Measurements from ENCODE around the gene CKAP5. TPM values are rescaled to one million over a fixed set of nuclear protein-coding genes. Genes with fewer than 3 reads are reported as not detected.

Gene CKAP5
- total RNA-seq, 1 donor from 2014 or later, result 78.8 TPM

DNA sequence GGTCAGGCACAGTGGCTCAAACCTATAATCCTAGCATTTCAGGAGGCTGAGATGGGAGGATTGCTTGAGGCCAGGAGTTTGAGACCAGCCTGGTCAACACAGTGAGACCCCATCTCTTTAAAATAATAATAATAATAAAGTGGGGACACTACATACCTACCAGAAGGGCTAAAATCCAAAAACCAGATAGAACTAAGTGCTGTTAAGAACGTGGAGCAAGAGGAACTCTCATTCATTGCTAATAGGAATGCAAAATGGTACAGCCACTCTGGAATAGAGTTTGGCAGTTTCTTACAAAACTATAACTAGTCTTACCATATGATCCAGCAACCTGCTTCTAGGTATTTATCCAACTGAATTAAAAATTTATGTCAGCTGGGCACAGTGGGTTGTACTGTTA, 9.6 kb downstream of the CKAP5 start:
- Histone ChIP-seq H3K4me3 (no peak overlapping the region), H3K9me3 (replicated peaks) (no peaks in the 10 kb centered on the region), H3K4me1 (peaks cover 25% of the 10 kb centered on the region), H3K36me3 (no peaks in the 10 kb centered on the region), H3K27ac (replicated peaks) (no peak overlapping the region), H3K27me3 (ENCODE audit: low read depth) (no peaks in the 10 kb centered on the region)
- no peak for TF ChIP-seq CTCF (IDR thresholded peaks at IDR 0.05; ENCODE audit: borderline replicate concordance)
- no peak for DNase-seq
- intact Hi-C loops (cut with micrococcal nuclease), result no loop called here

- intact Hi-C loops (cut with micrococcal nuclease), result no loop called here
- H3K9me3 ChIP-seq (replicated peaks), result no peaks in the 10 kb centered on the region
- H3K4me1 ChIP-seq, result peaks cover 25% of the 10 kb centered on the region
- H3K4me3 ChIP-seq, result no peak overlapping the region
- no peak overlapping the region for H3K27ac ChIP-seq (replicated peaks)
- no peak for DNase-seq
- no peak for TF ChIP-seq CTCF (IDR thresholded peaks at IDR 0.05; ENCODE audit: borderline replicate concordance)
- H3K27me3 ChIP-seq (ENCODE audit: low read depth), result no peaks in the 10 kb centered on the region
- H3K36me3 ChIP-seq, result no peaks in the 10 kb centered on the region
Observed at GRCh38 chr11:46835897-46836296, 10.2 kb downstream of the CKAP5 start.

DNA sequence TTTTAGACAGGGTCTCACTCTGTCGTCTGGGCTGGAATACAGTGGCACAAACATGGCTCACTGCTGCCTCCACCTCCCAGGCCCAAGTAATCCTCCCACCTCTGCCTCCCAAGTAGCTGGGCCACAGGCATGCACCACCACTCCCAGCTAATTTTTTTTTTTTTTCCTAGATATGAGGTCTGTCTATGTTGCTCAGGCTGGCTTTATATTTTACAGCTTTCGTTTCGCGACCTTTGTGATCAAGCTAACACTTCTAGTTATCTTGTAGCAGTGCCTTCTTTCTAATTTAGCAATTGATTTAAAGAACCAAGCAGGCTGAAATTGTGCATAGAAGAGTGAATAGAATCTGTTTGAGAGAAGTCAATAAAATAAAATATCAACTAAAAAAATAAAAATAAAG, 11.3 kb downstream of the CKAP5 start:
- Histone ChIP-seq H3K4me1 (peaks cover 22% of the 10 kb centered on the region), H3K36me3 (no peaks in the 10 kb centered on the region), H3K4me3 (no peak overlapping the region), H3K27ac (replicated peaks) (no peak overlapping the region), H3K9me3 (replicated peaks) (no peaks in the 10 kb centered on the region), H3K27me3 (ENCODE audit: low read depth) (no peaks in the 10 kb centered on the region)
- TF ChIP-seq CTCF (IDR thresholded peaks at IDR 0.05; ENCODE audit: borderline replicate concordance), result no peak
- intact Hi-C loops (cut with micrococcal nuclease), result no loop called here
- DNase-seq, result no peak

GRCh38 chr11:46832511-46833214, 13.4 kb downstream of the CKAP5 start:
- intact Hi-C loops (cut with micrococcal nuclease), result no loop called here
- no peaks in the 10 kb centered on the region for H3K36me3 ChIP-seq

GRCh38 chr11:46827995-46828394, 18.1 kb downstream of the CKAP5 start:
- intact Hi-C loops (cut with micrococcal nuclease), result no loop called here
- DNase-seq, result no peak
- H3K4me1 ChIP-seq, result peaks cover 57% of the 10 kb centered on the region
- no peak for TF ChIP-seq CTCF (IDR thresholded peaks at IDR 0.05; ENCODE audit: borderline replicate concordance)
- no peak overlapping the region for H3K27ac ChIP-seq (replicated peaks)
- H3K27me3 ChIP-seq (ENCODE audit: low read depth), result no peaks in the 10 kb centered on the region
- no peaks in the 10 kb centered on the region for H3K36me3 ChIP-seq
- no peak overlapping the region for H3K4me3 ChIP-seq
- H3K9me3 ChIP-seq (replicated peaks), result no peaks in the 10 kb centered on the region

More at GRCh38 chr11:46832511-46833214, 13.4 kb downstream of the CKAP5 start:
- no peak for DNase-seq
- TF ChIP-seq CTCF (IDR thresholded peaks at IDR 0.05; ENCODE audit: borderline replicate concordance), result no peak
- no peaks in the 10 kb centered on the region for H3K27me3 ChIP-seq (ENCODE audit: low read depth)
- H3K4me1 ChIP-seq, result peaks cover 20% of the 10 kb centered on the region
- H3K27ac ChIP-seq (replicated peaks), result no peak overlapping the region
- no peak overlapping the region for H3K4me3 ChIP-seq
- H3K9me3 ChIP-seq (replicated peaks), result no peaks in the 10 kb centered on the region

All from left ventricle myocardium inferior (tissue), 1 donor.